GM19025 (cell line): ENCODE data around the gene CAND2.
A peak's percentile ranks its signal among the peaks of the same experiment; 100 is the strongest.

Experiments used
- ATAC-seq: cut with Tn5 transposase; IDR thresholded peaks from one replicate; pipeline ENCODE4 v1.9.1; 2021; ENCODE audit warnings: mild to moderate bottlenecking, low read depth, moderate library complexity; ENCODE audit not compliant: unreplicated experiment

CAND2 gene

DNA sequence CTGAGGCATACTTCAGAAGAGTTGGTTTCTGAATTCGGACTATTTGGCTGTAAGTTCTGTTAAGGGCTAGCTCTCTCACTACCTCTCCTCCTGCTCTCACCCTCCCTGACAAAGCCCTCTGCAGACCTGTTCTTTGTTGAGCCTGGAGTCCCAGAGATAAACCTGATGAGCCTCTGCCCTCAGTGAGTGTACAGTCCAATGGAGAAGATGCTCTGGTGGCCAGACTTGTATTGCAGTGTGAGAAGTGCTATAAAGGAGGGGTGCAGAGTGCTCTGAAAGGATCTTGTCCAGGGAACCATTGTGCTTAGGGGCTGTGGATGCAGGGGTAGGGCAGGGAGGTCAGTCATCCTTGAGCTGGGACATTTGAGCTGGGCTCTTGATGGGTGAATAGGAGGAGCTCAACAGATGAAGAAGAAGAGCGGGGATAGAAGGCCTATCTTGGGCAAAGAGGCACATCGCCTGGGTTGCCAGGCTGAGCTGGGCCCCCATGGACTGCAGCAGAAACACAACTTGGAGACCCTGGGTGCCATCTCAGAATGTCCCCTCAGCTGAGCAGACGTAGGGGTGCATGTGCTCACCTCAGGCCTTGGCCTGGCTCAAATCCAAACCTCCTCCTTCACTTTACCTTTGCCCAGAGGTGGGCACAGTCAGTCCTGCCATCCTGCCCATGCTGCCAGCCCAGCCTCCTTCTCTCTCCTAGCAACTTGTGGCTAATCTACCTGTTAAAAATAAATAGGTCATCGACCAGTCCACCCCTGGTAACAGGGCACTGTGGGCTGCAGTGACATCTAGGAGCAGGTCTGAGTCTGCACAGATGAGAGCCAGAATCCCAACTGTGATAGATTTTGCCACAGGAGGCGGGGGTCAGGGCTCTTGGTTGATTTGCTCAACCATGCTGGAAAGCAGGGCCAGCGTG lies 3.3 kb downstream of the CAND2 start:
- ATAC-seq, result no peak

DNA sequence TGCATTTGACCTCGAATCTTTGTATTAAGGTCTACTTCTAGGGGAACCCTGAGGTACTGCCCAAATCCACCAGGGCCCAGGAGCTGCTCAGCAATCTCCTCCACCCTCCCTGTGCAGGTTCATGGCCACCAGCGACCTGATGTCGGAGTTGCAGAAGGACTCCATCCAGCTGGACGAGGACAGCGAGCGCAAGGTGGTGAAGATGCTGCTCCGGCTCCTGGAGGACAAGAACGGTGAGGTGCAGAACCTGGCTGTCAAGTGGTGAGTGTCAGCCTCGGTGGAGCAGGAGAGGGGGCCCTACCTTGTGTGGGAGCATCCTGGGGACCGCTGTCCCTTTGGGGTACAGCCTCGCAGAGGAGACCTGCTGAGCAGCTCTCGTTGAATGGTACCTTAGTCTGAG lies 6.9 kb downstream of the CAND2 start:
- ATAC-seq, result no peak

DNA sequence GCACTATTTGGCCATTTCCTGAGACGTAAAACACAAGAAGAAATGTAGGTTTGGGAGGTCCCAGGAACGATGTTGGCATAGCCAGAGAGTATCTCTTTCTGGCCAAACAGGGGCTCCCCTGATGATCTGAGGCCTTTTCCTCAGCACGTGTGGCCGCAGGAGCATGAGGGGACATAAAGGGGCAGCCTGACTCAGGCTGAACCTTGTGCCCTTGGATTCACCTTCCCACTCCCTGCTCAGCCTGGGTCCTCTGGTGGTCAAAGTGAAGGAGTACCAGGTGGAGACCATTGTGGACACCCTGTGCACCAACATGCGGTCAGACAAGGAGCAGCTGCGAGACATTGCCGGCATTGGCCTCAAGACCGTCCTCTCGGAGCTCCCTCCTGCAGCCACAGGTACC lies 10.6 kb downstream of the CAND2 start:
- ATAC-seq, result no peak

DNA sequence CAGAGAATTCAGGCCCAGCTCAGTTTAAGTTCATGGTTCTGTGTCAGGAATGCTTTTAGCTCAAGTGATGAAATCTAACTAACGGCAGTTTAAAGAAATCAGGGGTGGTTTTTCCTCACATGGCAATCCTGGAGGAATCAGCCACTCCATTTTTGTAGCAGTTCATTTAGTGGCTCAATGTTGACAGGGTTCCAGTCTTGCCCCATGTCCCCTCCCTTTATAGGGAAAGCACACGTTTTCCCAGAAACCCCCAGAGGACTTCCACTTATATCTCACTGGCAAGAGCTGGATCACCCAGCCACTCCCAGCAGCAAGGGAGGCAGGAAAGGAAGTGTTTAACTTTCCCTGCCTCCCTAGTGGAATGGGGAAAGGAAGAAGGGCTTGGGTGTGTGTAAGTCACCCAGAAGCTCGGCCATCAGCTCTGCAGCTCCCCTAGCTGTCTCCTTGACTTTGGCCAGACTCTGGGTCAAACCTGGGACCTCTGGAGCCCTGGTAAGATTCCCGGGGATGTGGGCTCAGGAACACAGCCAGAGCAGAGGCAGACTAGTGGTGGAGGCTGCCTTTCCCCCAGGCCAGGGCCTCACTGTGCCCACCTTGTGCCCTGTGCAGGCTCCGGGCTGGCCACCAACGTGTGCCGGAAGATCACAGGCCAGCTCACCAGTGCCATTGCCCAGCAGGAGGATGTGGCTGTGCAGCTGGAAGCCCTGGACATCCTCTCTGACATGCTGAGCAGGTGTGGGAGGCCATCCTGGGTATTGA lies 11.3 kb downstream of the CAND2 start:
- ATAC-seq, result no peak

DNA sequence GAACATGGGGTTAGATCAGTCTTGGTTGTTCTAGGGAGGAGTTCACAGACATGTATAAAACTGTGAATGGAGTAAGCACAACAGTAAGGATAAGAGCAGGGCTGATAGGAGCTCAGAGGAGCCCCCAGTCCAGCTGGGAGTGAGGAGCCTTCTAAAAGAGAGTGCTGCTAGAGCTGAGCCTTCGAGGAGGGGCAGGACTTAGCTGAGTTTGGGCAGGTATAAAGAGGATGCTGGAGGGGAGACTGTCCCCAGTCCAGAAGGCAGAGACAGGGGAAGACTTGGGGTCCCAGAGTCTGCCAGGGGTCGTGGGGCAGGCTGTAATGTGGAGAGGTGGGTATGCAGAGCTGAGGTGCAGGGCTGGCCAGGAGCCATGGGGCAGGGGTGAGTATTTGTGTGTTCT lies 12.1 kb downstream of the CAND2 start:
- ATAC-seq, result no peak

- no peak for ATAC-seq
Measured at GRCh38 chr3:12809001-12809400, 12.5 kb downstream of the CAND2 start.

GRCh38 chr3:12809435-12809834 lies 13.0 kb downstream of the CAND2 start:
- ATAC-seq, result no peak

GRCh38 chr3:12810013-12810780 lies 13.7 kb downstream of the CAND2 start:
- ATAC-seq, result peak; percentile 99

DNA sequence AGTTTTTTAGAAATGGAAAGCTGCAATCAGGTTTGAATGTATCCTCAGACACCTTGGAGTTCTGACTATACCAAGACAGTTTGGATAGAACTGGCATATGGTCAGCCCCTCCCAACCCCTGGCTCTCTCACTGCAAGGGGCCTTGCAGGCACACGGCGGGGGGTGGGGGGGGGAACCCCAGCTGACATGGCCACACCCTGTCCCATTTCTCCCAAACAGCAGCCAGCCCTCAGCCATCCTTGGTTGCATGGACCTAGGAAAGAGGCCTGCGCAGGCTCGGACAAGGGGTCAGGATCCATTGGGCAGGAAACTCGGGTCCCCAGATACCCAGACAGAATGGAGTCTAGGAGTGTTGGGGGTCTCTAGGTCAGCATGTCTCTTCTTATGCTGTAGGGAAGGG lies 14.5 kb downstream of the CAND2 start:
- no peak for ATAC-seq

GRCh38 chr3:12812812-12813211 lies 16.3 kb downstream of the CAND2 start:
- no peak for ATAC-seq

GRCh38 chr3:12813967-12814366 lies 17.5 kb downstream of the CAND2 start:
- ATAC-seq, result no peak

DNA sequence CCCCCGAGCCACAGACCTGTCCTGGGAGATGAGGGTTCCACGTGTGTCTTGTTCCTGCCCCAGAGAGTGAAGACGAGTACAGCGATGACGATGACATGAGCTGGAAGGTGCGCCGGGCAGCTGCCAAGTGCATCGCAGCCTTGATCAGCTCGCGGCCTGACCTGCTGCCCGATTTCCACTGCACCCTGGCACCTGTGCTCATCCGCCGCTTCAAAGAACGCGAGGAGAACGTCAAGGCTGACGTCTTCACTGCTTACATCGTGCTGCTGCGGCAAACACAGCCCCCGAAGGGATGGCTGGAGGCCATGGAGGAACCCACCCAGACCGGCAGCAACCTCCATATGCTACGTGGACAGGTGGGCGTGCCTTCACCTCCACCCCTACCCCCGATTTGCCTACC lies 18.6 kb downstream of the CAND2 start:
- no peak for ATAC-seq

DNA sequence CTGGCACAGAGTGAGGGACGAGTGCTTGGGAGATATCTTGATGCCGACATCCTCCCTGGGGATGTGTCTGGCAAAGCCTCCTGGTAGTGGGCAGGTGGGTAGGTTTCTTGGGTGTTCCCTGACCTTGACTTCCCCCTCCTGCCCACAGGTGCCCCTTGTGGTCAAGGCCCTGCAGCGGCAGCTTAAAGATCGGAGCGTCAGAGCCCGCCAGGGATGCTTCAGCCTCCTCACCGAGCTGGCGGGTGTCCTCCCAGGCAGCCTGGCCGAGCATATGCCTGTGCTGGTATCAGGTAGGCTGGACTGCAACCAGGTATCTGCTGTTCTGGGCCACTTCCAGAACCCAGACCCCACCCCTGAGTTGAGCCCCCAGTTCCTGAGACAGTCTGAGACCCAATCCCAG lies 19.2 kb downstream of the CAND2 start:
- ATAC-seq, result no peak

DNA sequence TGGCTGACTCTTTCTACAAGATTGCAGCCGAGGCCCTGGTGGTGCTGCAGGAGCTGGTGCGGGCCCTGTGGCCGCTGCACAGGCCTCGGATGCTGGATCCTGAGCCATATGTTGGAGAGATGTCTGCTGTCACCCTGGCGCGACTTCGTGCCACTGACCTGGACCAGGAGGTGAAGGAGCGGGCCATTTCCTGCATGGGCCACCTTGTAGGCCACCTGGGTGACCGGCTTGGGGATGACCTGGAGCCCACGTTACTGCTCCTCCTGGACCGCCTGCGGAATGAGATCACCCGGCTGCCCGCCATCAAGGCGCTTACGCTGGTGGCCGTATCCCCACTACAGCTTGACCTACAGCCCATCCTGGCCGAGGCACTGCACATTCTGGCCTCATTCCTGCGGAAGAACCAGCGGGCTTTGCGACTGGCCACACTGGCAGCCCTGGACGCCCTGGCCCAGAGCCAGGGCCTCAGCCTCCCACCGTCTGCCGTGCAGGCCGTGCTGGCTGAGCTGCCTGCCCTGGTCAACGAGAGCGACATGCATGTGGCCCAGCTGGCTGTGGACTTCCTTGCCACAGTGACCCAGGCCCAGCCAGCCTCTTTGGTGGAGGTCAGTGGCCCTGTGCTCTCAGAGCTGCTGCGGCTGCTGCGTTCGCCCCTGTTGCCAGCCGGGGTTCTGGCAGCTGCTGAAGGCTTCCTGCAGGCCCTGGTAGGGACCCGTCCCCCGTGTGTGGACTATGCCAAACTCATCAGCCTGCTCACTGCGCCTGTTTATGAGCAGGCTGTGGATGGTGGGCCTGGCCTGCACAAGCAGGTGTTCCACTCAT lies 20.3 kb downstream of the CAND2 start:
- ATAC-seq, result no peak

- no peak for ATAC-seq
Measured at GRCh38 chr3:12817343-12817710, 20.8 kb downstream of the CAND2 start.

DNA sequence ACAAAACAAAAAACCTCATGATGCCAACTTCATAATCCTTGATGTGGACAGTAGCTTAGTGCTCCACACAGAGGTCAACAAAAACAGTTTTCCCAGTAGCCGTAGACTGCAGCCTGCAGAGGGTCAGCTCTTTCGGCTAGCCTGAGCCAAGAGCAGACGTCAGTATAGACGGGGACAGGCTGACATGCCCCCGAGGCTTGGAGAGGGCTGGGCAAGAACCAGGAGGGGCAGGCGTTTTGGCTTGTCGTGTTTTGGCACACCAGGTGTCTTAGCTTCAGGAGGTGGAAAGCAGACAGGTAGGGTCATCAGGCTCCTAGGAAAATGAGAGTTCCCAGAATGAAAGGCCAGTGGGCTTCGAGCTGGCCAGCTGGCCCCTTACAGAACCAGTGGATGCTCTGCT lies 21.8 kb downstream of the CAND2 start:
- ATAC-seq, result no peak

DNA sequence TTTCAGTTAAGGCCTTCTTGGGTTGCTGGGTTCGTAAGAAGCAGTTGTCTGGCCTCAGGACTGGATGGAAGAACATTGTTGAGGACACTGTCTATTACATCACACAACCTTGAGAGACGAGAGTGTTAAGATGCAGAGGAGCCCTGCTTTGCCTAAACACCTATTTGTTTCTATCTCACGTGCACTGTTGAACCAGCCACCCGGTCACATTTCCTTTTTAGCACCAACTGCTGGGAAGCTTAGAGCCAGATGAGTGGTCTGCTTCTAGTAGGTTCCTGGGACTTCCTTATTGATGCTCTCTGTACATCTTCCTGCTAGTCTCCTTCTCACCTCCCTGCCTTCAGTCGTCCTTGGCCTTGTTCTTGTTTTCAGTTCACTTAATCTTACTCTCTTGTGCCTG lies 22.3 kb downstream of the CAND2 start:
- ATAC-seq, result no peak

DNA sequence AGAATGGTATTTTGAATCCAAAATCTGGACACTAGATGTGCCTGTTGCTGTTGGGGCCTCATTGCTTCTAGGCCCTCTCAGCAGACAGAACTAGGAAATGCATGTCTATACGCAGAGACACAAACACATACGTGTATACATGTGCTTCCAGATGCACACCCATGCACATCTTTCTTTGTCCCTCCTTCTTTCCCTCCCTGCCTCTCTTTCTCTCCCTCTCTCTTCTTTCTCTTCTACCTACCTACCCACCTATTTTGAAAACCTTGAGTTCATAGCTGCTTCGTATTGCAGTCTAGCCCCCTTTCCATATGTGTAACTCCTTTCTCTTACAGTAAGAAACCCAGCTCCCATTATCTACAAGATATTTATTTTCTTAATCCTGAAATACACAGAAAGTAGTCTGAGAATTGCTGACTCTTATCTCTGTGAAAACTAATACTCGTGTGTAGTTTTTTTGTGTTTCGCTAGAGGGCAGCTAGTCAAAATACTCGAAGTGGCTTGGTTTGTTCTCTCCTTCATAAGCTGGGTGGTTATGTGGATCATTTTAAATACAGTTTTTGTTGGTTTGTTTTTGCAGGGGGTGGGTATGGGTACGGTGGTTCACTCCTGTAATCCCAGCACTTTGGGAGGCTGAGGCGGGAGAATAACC lies 26.4 kb downstream of the CAND2 start:
- ATAC-seq, result no peak

- ATAC-seq, result no peak
Measured at GRCh38 chr3:12824299-12824698, 27.8 kb downstream of the CAND2 start.

GRCh38 chr3:12825156-12825555 lies 28.7 kb downstream of the CAND2 start:
- no peak for ATAC-seq
